BLaER1 (cell line): ENCODE data around the gene PRLR.

Experiments
- H3K27ac ChIP-seq: shearing (Covaris generic); formaldehyde crosslinking; 2 replicates; pipeline ENCODE4 v1.8.1; 2022
- H3K27me3 ChIP-seq: shearing (Covaris generic); formaldehyde crosslinking; 2 replicates; pipeline ENCODE4 v1.8.1; 2022
- H3K36me3 ChIP-seq: shearing (Covaris generic); formaldehyde crosslinking; 2 replicates; pipeline ENCODE4 v1.8.1; 2022
- H3K4me1 ChIP-seq: shearing (Covaris generic); formaldehyde crosslinking; 2 replicates; pipeline ENCODE4 v1.8.1; 2022
- H3K4me2 ChIP-seq: shearing (Covaris generic); formaldehyde crosslinking; 2 replicates; pipeline ENCODE4 v1.8.1; 2022
- H3K4me3 ChIP-seq: shearing (Covaris generic); formaldehyde crosslinking; 2 replicates; pipeline ENCODE4 v1.8.1; 2022
- H3K9ac ChIP-seq: shearing (Covaris generic); formaldehyde crosslinking; 2 replicates; pipeline ENCODE4 v1.8.1; 2022
- H3K9me3 ChIP-seq: shearing (Covaris generic); formaldehyde crosslinking; 2 replicates; pipeline ENCODE4 v1.8.1; 2022
- H4K20me1 ChIP-seq: shearing (Covaris generic); formaldehyde crosslinking; 2 replicates; pipeline ENCODE4 v1.8.1; 2022
- Cebpa-rat ChIP-seq: shearing (Covaris generic); IDR thresholded peaks from 2 replicates; pipeline ENCODE4 v1.8.1; 2022

PRLR gene

DNA sequence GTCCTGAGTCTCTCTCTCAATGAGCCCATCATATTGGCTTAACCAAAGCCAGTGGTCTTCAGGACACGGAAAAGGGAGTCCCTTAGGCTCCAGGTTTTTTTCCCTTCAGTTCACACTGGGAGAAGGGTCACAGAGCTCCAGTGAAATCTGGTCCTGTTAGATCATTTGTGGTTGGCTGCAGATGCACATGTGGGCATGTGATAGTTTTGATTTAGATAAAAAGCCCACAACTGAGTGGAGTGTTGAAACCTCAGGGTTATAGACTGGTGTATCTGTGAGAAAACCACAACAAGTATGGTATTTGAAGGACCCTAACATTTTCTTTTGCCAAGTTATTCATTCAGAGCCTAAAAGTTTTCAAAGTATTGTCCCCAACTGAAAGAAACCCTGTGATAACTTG is 46.7 kb downstream of the PRLR start:
- Histone ChIP-seq H3K9ac (no peak overlapping the region), H3K4me1 (peaks cover 17% of the 10 kb centered on the region), H3K4me2 (peak overlapping the region; percentile 54), H3K4me3 (no peak overlapping the region), H3K36me3 (no peaks in the 10 kb centered on the region), H4K20me1 (no peaks in the 10 kb centered on the region), H3K27ac (0 out of 2 replicates have a peak overlapping the region, but pooled peaks have one; percentile 44), H3K9me3 (no peaks in the 10 kb centered on the region), H3K27me3 (no peaks in the 10 kb centered on the region)
- no peak for TF ChIP-seq Cebpa-rat

- no peaks in the 10 kb centered on the region for H3K27me3 ChIP-seq
- H3K36me3 ChIP-seq: no peaks in the 10 kb centered on the region
- H3K27ac ChIP-seq: 0 out of 2 replicates have a peak overlapping the region, but pooled peaks have one; percentile 44
- H4K20me1 ChIP-seq: no peaks in the 10 kb centered on the region
- TF ChIP-seq Cebpa-rat: no peak
- no peak overlapping the region for H3K9ac ChIP-seq
- H3K4me3 ChIP-seq: no peak overlapping the region
- peak overlapping the region; percentile 54 for H3K4me2 ChIP-seq
- peaks cover 17% of the 10 kb centered on the region for H3K4me1 ChIP-seq
- peaks cover 4% of the 10 kb centered on the region; the same call in 1 of the 2 replicates for H3K9me3 ChIP-seq
These were observed 47.3 kb downstream of the PRLR start for GRCh38 chr5:35182910-35183535.

GRCh38 chr5:35182486-35182885 is 47.8 kb downstream of the PRLR start:
- Histone ChIP-seq H3K4me3 (no peak overlapping the region), H3K4me1 (peaks cover 17% of the 10 kb centered on the region), H3K9ac (no peak overlapping the region), H3K4me2 (peak overlapping the region; percentile 54), H3K27ac (no peak overlapping the region), H4K20me1 (no peaks in the 10 kb centered on the region), H3K36me3 (no peaks in the 10 kb centered on the region), H3K27me3 (no peaks in the 10 kb centered on the region), H3K9me3 (peaks cover 9% of the 10 kb centered on the region; the same call in 1 of the 2 replicates)
- TF ChIP-seq Cebpa-rat: no peak

DNA sequence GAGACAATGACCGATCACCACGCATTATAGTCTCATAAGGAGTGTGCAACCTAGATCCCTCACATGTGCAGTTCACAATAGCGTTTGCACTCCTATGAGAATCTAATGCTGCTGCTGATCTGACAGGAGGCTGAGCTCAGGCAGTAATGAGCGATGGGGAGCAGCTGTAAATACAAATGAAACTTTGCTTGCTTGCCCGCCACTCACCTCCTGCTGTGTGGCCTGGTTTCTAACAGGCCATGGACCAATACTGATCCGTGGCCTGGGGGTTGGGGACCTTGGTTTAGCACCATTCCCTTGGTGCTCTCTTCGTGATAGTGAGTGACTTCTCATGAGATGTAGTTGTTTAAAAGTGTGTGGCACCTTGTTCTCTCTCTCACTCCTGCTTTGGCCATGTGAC is 50.2 kb downstream of the PRLR start:
- Histone ChIP-seq H3K9ac (no peak overlapping the region), H3K36me3 (no peaks in the 10 kb centered on the region), H3K27ac (no peak overlapping the region), H3K4me3 (no peak overlapping the region), H3K9me3 (peaks cover 16% of the 10 kb centered on the region), H4K20me1 (no peaks in the 10 kb centered on the region), H3K4me1 (peaks cover 17% of the 10 kb centered on the region), H3K4me2 (no peak overlapping the region), H3K27me3 (no peaks in the 10 kb centered on the region)
- TF ChIP-seq Cebpa-rat: no peak

DNA sequence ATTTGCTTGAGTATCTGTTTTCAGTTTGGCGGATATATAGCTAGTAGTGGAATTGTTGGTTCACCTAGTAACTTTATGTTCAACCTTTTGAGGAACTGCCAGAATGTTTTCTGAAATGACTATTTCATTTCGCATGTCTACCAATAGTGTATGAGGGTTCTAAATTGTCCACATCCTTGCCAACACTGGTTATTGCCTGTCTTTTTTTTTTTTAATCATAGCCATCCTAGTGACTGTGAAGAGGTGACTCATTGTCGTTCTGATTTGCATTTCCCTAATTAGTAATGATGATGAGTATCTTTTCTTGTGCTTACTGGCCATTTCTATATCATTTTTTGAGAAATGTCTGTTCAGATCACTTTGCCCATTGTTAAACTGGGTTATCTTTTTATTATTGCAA is 52.5 kb downstream of the PRLR start:
- no peak overlapping the region for H3K9ac ChIP-seq
- H3K4me3 ChIP-seq: no peak overlapping the region
- H3K27me3 ChIP-seq: no peaks in the 10 kb centered on the region
- no peak for TF ChIP-seq Cebpa-rat
- peaks cover 24% of the 10 kb centered on the region for H3K9me3 ChIP-seq
- H4K20me1 ChIP-seq: no peaks in the 10 kb centered on the region
- peaks cover 25% of the 10 kb centered on the region for H3K4me1 ChIP-seq
- H3K27ac ChIP-seq: no peak overlapping the region
- no peak overlapping the region for H3K4me2 ChIP-seq
- H3K36me3 ChIP-seq: no peaks in the 10 kb centered on the region

DNA sequence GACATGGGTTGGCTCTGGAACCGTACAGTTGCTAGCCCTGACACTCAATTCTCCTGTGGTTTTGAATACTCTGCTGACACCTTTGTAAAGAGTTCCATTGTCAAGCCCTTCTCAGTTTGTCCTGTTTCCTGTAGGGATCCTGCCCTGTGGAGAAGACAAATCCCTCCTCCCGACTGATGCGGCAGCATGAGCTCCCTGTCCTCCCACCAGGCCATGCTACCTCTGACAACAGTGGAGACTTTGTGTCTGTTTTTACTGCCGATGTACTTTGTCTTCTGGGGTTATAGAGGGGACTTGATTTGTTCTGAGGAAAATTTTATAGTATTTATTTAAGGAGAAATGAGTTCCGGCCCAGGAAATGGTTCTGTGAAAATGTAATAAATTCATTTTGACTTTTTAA is 57.8 kb downstream of the PRLR start:
- H3K9ac ChIP-seq: peak overlapping the region; percentile 71
- H4K20me1 ChIP-seq: no peaks in the 10 kb centered on the region
- H3K4me3 ChIP-seq: peak overlapping the region; percentile 52
- no peaks in the 10 kb centered on the region for H3K27me3 ChIP-seq
- H3K27ac ChIP-seq: peak overlapping the region; percentile 77
- peak overlapping the region; percentile 81 for H3K4me2 ChIP-seq
- peaks cover 34% of the 10 kb centered on the region for H3K9me3 ChIP-seq
- no peaks in the 10 kb centered on the region for H3K36me3 ChIP-seq
- TF ChIP-seq Cebpa-rat: no peak
- peaks cover 46% of the 10 kb centered on the region for H3K4me1 ChIP-seq

GRCh38 chr5:35171991-35172390 is 58.3 kb downstream of the PRLR start:
- Histone ChIP-seq H4K20me1 (no peaks in the 10 kb centered on the region), H3K4me3 (peak overlapping the region; percentile 52; the same call in 1 of the 2 replicates), H3K9me3 (peaks cover 37% of the 10 kb centered on the region), H3K27ac (peak overlapping the region; percentile 77), H3K36me3 (no peaks in the 10 kb centered on the region), H3K27me3 (no peaks in the 10 kb centered on the region), H3K4me2 (peak overlapping the region; percentile 81), H3K4me1 (peaks cover 46% of the 10 kb centered on the region), H3K9ac (peak overlapping the region; percentile 71; the same call in 1 of the 2 replicates)
- TF ChIP-seq Cebpa-rat: no peak

- H3K36me3 ChIP-seq: no peaks in the 10 kb centered on the region
- H3K9me3 ChIP-seq: peaks cover 37% of the 10 kb centered on the region
- peak overlapping the region; percentile 81 for H3K4me2 ChIP-seq
- H3K27ac ChIP-seq: peak overlapping the region; percentile 77
- H3K4me1 ChIP-seq: peaks cover 46% of the 10 kb centered on the region
- no peaks in the 10 kb centered on the region for H4K20me1 ChIP-seq
- no peak for TF ChIP-seq Cebpa-rat
- no peak overlapping the region for H3K9ac ChIP-seq
- no peaks in the 10 kb centered on the region for H3K27me3 ChIP-seq
- H3K4me3 ChIP-seq: no peak overlapping the region
These were observed 59.2 kb downstream of the PRLR start for GRCh38 chr5:35171078-35171477.

DNA sequence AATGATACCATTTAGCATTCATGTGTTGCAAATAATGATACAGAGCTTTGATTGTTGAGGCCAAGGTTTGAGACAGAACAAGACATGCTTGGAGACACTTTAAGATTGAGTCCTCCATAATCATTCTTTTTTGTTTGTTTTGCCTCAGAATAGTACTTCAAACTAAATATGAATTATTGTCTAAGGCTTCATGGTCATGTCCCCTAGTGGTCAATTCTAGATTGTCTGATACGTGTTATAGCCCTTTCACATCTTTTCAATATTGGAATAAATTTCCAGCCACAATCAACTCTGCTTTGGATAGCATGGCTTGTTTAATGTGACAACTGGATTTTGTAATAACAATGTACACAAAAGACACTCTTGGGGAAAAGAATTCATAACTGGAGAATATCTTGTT is 64.2 kb downstream of the PRLR start:
- H3K4me1 ChIP-seq: peaks cover 8% of the 10 kb centered on the region
- H4K20me1 ChIP-seq: no peaks in the 10 kb centered on the region
- H3K9ac ChIP-seq: no peak overlapping the region
- no peak overlapping the region for H3K4me2 ChIP-seq
- H3K27me3 ChIP-seq: no peaks in the 10 kb centered on the region
- H3K9me3 ChIP-seq: peaks cover 28% of the 10 kb centered on the region
- no peaks in the 10 kb centered on the region for H3K36me3 ChIP-seq
- H3K27ac ChIP-seq: no peak overlapping the region
- H3K4me3 ChIP-seq: no peak overlapping the region
- TF ChIP-seq Cebpa-rat: no peak

DNA sequence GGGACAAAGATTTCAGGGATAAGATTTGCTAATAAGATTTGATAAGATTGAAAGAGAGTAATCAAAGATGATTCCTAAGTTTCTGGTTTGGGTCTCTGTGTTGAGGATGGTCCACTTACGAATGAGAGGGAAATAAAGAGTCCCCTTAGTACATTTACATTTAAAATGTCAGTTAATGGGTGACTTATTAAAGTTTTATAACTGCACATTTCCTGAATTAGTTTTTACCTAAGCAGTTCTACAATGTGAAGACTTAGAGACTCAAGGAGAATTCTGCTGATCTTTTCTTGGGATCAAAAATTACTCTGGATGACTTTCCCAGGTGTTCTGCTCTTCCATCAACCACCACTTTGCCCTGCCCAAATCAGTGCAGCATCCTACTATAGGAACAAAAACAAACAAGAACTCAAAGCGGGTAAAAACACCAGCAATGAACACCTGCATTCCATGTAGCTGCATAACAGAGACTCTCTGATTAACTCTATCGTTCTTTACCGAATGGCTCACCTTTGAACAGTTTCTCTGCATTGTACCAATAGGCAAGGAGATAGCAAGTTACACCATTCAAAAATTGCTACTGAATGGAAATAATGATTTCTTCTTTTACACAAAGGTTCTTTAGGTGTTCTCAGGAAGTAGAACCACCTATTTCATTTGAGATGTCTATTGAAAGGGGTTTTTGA is 65.3 kb downstream of the PRLR start:
- Histone ChIP-seq H3K36me3 (no peaks in the 10 kb centered on the region), H4K20me1 (no peaks in the 10 kb centered on the region), H3K27me3 (no peaks in the 10 kb centered on the region), H3K27ac (no peak overlapping the region), H3K4me2 (no peak overlapping the region), H3K4me3 (no peak overlapping the region), H3K9me3 (peaks cover 28% of the 10 kb centered on the region), H3K9ac (no peak overlapping the region), H3K4me1 (0 out of 2 replicates have a peak, but pooled peaks cover 4% of the 10 kb centered on the region)
- TF ChIP-seq Cebpa-rat: no peak
